Tibial artery (tissue), 4 donors: Measurements from ENCODE around the gene HPN.

Experiments used
- DNase-seq, 2 donors: peaks; one replicate each; pipeline ENCODE4 v3.0.0-alpha.2; 2019
- H3K27ac ChIP-seq, 2 donors: fragments of 200-600 bp; sonication (generic) in 1 of 2; 1 replicate in 1 of 2; 2 replicates in 1 of 2; pipeline ENCODE4 v1.5.1; 2018 to 2019; ENCODE audit warnings: mild to moderate bottlenecking in 1 of 2
- H3K27me3 ChIP-seq, 2 donors: fragments of 200-600 bp; sonication (generic) in 1 of 2; one replicate each; pipeline versions ENCODE4 v1.5.1 to v1.6.0; 2016 to 2019
- H3K36me3 ChIP-seq, 3 donors: fragments of 200-600 bp; sonication (generic) in 2 of 3; one replicate each; pipeline ENCODE4 v1.5.1; 2016 to 2019; ENCODE audit warnings: mild to moderate bottlenecking in 2 of 3
- H3K4me1 ChIP-seq, 4 donors: fragments of 200-600 bp; sonication (generic) in 2 of 4; 1 replicate in 3 of 4; 2 replicates in 1 of 4; pipeline ENCODE4 v1.5.1; 2016 to 2019
- H3K4me3 ChIP-seq, 2 donors: fragments of 200-600 bp; sonication (generic) in 1 of 2; 1 replicate in 1 of 2; 2 replicates in 1 of 2; pipeline ENCODE4 v1.5.1; 2018 to 2019; ENCODE audit warnings: mild to moderate bottlenecking in 2 of 2
- H3K9me3 ChIP-seq, 3 donors: fragments of 200-600 bp; sonication (generic) in 1 of 3; one replicate each; pipeline ENCODE4 v1.5.1; 2016 to 2019
- intact Hi-C: fragments of 100-400 bp; cut with DNase I; formaldehyde crosslinking; loops from one replicate; pipeline ENCODE4 v1.15.0; 2023; ENCODE audit warnings: low total_unique reads
- TF ChIP-seq, protein P1 (sequence below), 2 experiments: fragments of 200-600 bp in 1 of 2; fragments of 450-650 bp in 1 of 2; IDR thresholded peaks; one replicate each; pipeline ENCODE4 v1.5.1; 2017 to 2019; ENCODE audit warnings: antibody characterized with exemption in 2 of 2, mild to moderate bottlenecking in 1 of 2, moderate library complexity in 1 of 2

Gene HPN

DNA sequence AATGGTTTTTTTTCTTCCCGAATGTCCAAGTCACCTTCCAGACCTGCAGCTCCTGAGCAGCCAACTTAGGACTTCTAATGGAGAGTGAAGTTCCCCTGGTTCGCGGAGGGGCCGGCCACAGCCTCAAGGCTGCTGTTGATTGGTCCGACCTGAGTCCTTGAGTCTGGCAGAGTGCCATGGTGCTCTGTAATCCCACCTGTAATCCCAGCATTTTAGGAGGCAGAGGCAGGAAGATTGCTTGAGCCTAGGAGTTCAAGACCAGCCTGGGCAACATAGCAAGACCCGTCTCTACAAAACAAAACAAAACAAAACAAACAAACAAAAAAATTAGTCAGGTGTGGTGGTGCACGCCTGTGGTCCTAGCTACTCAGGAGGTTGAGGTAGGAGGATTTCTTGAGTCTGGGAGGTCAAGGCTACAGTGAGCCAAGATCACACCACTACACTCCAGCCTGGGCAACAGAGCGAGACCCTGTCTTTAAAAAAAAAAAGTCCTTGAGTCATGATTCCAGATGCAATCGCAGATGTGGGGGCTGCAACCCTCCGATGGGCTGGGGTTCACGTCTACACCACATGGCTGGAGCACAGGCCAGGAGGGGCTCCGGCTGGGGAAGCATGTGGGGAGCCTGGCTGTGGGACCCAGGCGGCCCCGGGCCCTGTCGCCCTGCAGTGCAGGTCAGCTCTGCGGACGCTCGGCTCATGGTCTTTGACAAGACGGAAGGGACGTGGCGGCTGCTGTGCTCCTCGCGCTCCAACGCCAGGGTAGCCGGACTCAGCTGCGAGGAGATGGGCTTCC is 17.7 kb downstream of the HPN start:
- Histone ChIP-seq H3K36me3 (no peaks in the 10 kb centered on the region), H3K9me3 (no peaks in the 10 kb centered on the region), H3K27ac (no peak overlapping the region), H3K4me3 (no peak overlapping the region), H3K27me3 (peaks cover 0 to 31% of the 10 kb centered on the region in 2 donors), H3K4me1 (no peaks in the 10 kb centered on the region)
- no peak for DNase-seq
- intact Hi-C loops, result no loop called here
- TF ChIP-seq, protein P1, sequence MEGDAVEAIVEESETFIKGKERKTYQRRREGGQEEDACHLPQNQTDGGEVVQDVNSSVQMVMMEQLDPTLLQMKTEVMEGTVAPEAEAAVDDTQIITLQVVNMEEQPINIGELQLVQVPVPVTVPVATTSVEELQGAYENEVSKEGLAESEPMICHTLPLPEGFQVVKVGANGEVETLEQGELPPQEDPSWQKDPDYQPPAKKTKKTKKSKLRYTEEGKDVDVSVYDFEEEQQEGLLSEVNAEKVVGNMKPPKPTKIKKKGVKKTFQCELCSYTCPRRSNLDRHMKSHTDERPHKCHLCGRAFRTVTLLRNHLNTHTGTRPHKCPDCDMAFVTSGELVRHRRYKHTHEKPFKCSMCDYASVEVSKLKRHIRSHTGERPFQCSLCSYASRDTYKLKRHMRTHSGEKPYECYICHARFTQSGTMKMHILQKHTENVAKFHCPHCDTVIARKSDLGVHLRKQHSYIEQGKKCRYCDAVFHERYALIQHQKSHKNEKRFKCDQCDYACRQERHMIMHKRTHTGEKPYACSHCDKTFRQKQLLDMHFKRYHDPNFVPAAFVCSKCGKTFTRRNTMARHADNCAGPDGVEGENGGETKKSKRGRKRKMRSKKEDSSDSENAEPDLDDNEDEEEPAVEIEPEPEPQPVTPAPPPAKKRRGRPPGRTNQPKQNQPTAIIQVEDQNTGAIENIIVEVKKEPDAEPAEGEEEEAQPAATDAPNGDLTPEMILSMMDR (IDR thresholded peaks at IDR 0.05), result no peak

GRCh38 chr19:35059799-35060091 is 18.2 kb downstream of the HPN start:
- H3K27ac ChIP-seq, result no peak overlapping the region
- H3K4me1 ChIP-seq, result no peaks in the 10 kb centered on the region
- DNase-seq, result no peak
- H3K9me3 ChIP-seq, result no peaks in the 10 kb centered on the region
- TF ChIP-seq, protein P1 (IDR thresholded peaks at IDR 0.05), result no peak
- H3K4me3 ChIP-seq, result no peak overlapping the region
- peaks cover 0 to 26% of the 10 kb centered on the region in 2 donors for H3K27me3 ChIP-seq
- intact Hi-C loops, result loop anchor here (10.0 kb wide), 1 partner anchor 215 kb away; no protein-coding TSS in a partner anchor
- H3K36me3 ChIP-seq, result no peaks in the 10 kb centered on the region

DNA sequence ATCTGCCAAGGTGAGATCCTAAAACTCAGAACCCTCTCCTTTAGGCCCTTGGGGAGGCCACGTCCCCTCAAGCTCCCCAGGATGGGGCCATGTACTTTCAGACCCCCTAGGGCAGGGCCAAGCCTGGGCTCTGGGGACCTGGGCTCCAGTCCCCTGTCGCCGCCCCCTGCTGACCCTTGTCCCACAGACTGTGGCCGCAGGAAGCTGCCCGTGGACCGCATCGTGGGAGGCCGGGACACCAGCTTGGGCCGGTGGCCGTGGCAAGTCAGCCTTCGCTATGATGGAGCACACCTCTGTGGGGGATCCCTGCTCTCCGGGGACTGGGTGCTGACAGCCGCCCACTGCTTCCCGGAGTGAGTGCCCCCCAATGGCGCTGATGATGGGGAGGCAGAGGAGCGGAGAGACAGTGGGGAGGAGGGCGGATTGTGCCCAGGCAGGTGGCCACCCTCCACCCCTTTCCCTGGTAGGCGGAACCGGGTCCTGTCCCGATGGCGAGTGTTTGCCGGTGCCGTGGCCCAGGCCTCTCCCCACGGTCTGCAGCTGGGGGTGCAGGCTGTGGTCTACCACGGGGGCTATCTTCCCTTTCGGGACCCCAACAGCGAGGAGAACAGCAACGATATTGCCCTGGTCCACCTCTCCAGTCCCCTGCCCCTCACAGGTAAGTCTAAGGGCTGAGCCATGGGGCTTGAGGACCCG is 18.8 kb downstream of the HPN start:
- no peak overlapping the region for H3K4me3 ChIP-seq
- intact Hi-C loops, result loop anchor here (10.0 kb wide), 1 partner anchor 214 kb away; no protein-coding TSS in a partner anchor
- no peaks in the 10 kb centered on the region for H3K36me3 ChIP-seq
- no peak for DNase-seq
- TF ChIP-seq, protein P1 (IDR thresholded peaks at IDR 0.05), result no peak
- H3K4me1 ChIP-seq, result no peaks in the 10 kb centered on the region
- H3K9me3 ChIP-seq, result no peaks in the 10 kb centered on the region
- peaks cover 0 to 25% of the 10 kb centered on the region in 2 donors for H3K27me3 ChIP-seq
- no peak overlapping the region for H3K27ac ChIP-seq

DNA sequence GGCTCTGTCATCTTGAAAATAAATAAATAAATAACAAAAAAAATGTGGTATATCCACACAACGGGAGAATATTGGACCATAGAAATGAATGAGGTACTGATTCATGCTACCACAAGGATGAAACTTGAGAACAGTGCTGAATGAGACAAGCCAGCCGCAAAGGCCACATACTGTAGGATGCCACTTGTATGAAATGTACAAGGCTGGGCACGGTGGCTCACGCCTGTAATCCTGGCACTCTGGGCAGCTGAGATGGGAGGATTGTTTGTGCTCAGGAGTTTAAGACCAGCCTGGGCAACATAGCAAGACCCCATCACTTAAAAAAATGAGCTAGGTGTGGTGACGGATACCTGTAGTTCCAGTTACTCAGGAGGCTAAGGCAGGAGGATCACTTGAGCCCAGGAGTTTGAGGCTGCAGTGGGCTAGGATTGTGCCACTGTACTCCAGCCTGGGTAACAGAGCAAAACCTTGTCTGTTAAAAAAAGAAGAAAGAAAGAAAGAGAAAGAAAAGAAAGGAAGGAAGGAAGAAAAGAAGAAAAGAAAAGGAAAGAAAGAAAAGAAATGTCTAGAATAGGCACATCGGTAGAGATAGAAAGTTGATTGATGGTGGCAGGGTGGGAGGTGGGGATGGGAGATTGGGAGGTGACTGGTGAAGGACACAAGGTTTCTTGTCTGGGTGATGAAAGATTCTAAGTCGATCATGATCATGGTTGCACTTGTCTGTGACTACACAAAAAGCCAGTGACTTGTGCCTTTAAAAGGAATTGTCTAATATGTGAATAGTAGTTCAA is 20.3 kb downstream of the HPN start:
- no peaks in the 10 kb centered on the region for H3K4me1 ChIP-seq
- H3K27me3 ChIP-seq, result peaks cover 0 to 24% of the 10 kb centered on the region in 2 donors
- no peaks in the 10 kb centered on the region for H3K36me3 ChIP-seq
- no peak for DNase-seq
- intact Hi-C loops, result loop anchor here (10.0 kb wide), 1 partner anchor 213 kb away; no protein-coding TSS in a partner anchor
- TF ChIP-seq, protein P1 (IDR thresholded peaks at IDR 0.05), result no peak
- H3K4me3 ChIP-seq, result no peak overlapping the region
- no peaks in the 10 kb centered on the region for H3K9me3 ChIP-seq
- H3K27ac ChIP-seq, result no peak overlapping the region

DNA sequence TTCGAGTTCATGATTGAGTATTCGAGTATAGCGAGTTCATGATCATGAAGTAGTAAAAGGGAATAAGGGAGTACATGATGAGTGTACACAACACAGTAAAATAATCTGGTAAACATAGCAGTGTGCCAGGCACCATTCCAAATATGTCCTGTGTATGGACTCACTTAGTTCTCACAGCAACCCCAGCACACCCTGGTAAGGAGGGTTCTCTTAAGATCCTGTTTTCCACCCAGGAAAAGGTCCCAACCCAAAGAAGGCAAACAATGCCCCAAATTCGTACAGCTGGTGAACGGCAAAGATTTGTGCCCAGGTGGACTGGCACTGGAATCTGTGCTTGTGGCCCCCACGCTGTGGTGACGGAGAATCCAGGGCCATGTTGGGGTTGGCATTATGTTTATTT is 21.4 kb downstream of the HPN start:
- TF ChIP-seq, protein P1 (IDR thresholded peaks at IDR 0.05), result no peak

More for the DNA sequence above, 21.4 kb downstream of the HPN start:
- no peaks in the 10 kb centered on the region for H3K36me3 ChIP-seq
- H3K9me3 ChIP-seq, result no peaks in the 10 kb centered on the region
- no peak for DNase-seq
- H3K27ac ChIP-seq, result no peak overlapping the region
- intact Hi-C loops, result loop anchor here (10.0 kb wide), 1 partner anchor 212 kb away; no protein-coding TSS in a partner anchor
- peaks cover 0 to 24% of the 10 kb centered on the region in 2 donors for H3K27me3 ChIP-seq
- H3K4me3 ChIP-seq, result no peak overlapping the region
- no peaks in the 10 kb centered on the region for H3K4me1 ChIP-seq
